GM12865 (cell line): ENCODE results near the gene NGB.

ENCODE experiments used
- DNase-seq: peaks from one replicate; pipeline ENCODE4 v3.0.0; 2010; ENCODE audit warnings: low read depth
- H3K4me3 ChIP-seq: 2 replicates; pipeline ENCODE4 v1.5.1; 2011; ENCODE audit warnings: mild to moderate bottlenecking, low read depth, low read length, control low read depth
- CTCF ChIP-seq: IDR thresholded peaks from 2 replicates; pipeline ENCODE4 v1.5.1; 2011; ENCODE audit warnings: low read length, control low read depth, low read depth, inconsistent platforms; ENCODE audit not compliant: insufficient read depth; ENCODE audit errors: missing control alignments

The NGB gene

GRCh38 chr14:77306851-77307496 lies 36.0 kb upstream of the NGB start:
- no peak for TF ChIP-seq CTCF
- DNase-seq: no peak
- no peak overlapping the region for H3K4me3 ChIP-seq

- TF ChIP-seq CTCF: no peak
- no peak overlapping the region for H3K4me3 ChIP-seq
- no peak for DNase-seq
Measured at GRCh38 chr14:77306416-77306815, 35.4 kb upstream of the NGB start.

- no peak for TF ChIP-seq CTCF
- no peak overlapping the region for H3K4me3 ChIP-seq
- no peak for DNase-seq
Measured at GRCh38 chr14:77305696-77306095, 34.7 kb upstream of the NGB start.

GRCh38 chr14:77303417-77304156 lies 32.6 kb upstream of the NGB start:
- DNase-seq: peak; percentile 16
- no peak for TF ChIP-seq CTCF
- no peak overlapping the region for H3K4me3 ChIP-seq

GRCh38 chr14:77302926-77303325 lies 31.9 kb upstream of the NGB start:
- peak; percentile 33 for DNase-seq
- no peak overlapping the region for H3K4me3 ChIP-seq
- TF ChIP-seq CTCF: no peak

GRCh38 chr14:77301103-77301502 lies 30.1 kb upstream of the NGB start:
- peak; percentile 81 for TF ChIP-seq CTCF
- peak; percentile 86 for DNase-seq
- no peak overlapping the region for H3K4me3 ChIP-seq

GRCh38 chr14:77299771-77300170 lies 28.8 kb upstream of the NGB start:
- H3K4me3 ChIP-seq: no peak overlapping the region
- no peak for DNase-seq
- TF ChIP-seq CTCF: no peak
